ENCODE data around the gene SLC2A9.

GRCh38 chr4:9988363-9988749 lies 32.9 kb downstream of the SLC2A9 start:
- TF ChIP-seq CTCF (conservative IDR thresholded peaks at IDR 0.05; ENCODE audit: low read length) = no peak
- no peak for TF ChIP-seq EZH2phosphoT487 (IDR thresholded peaks at IDR 0.05; ENCODE audit: borderline replicate concordance)

Measured in Loucy (cell line).